ENCODE results near the gene CSTF1.

CSTF1 gene

GRCh38 chr20:56362833-56363413 is 29.5 kb upstream of the CSTF1 start:
- H3K36me3 ChIP-seq (ENCODE audit: control insufficient read depth, insufficient read depth, low read length) = no peaks in the 10 kb centered on the region
- peaks cover 9% of the 10 kb centered on the region for H3K4me1 ChIP-seq
- no peak overlapping the region for H3K9ac ChIP-seq
- no peak overlapping the region for H3K4me3 ChIP-seq (ENCODE audit: low read depth, low read length)
- H3K27ac ChIP-seq = no peak overlapping the region
- no peak for TF ChIP-seq CTCF (IDR thresholded peaks at IDR 0.05)
- no peaks in the 10 kb centered on the region for H3K9me3 ChIP-seq (ENCODE audit: control insufficient read depth, low read length)
- H3K4me2 ChIP-seq (ENCODE audit: low read length) = no peak overlapping the region
- H2AFZ ChIP-seq = no peak overlapping the region
- H3K27me3 ChIP-seq (ENCODE audit: control insufficient read depth, insufficient read depth, low read length) = no peaks in the 10 kb centered on the region
- peaks cover 6% of the 10 kb centered on the region for H3K79me2 ChIP-seq

- H3K4me3 ChIP-seq (ENCODE audit: low read depth, low read length) = no peak overlapping the region
- H3K79me2 ChIP-seq = peaks cover 6% of the 10 kb centered on the region
- TF ChIP-seq CTCF (IDR thresholded peaks at IDR 0.05) = no peak
- no peak overlapping the region for H3K9ac ChIP-seq
- peaks cover 4% of the 10 kb centered on the region for H3K4me1 ChIP-seq
- H3K27me3 ChIP-seq (ENCODE audit: control insufficient read depth, insufficient read depth, low read length) = no peaks in the 10 kb centered on the region
- no peaks in the 10 kb centered on the region for H3K36me3 ChIP-seq (ENCODE audit: control insufficient read depth, insufficient read depth, low read length)
- H3K4me2 ChIP-seq (ENCODE audit: low read length) = no peak overlapping the region
- no peak overlapping the region for H3K27ac ChIP-seq
- no peaks in the 10 kb centered on the region for H3K9me3 ChIP-seq (ENCODE audit: control insufficient read depth, low read length)
- no peak overlapping the region for H2AFZ ChIP-seq
These were observed 29.0 kb upstream of the CSTF1 start for GRCh38 chr20:56363491-56363890.

DNA sequence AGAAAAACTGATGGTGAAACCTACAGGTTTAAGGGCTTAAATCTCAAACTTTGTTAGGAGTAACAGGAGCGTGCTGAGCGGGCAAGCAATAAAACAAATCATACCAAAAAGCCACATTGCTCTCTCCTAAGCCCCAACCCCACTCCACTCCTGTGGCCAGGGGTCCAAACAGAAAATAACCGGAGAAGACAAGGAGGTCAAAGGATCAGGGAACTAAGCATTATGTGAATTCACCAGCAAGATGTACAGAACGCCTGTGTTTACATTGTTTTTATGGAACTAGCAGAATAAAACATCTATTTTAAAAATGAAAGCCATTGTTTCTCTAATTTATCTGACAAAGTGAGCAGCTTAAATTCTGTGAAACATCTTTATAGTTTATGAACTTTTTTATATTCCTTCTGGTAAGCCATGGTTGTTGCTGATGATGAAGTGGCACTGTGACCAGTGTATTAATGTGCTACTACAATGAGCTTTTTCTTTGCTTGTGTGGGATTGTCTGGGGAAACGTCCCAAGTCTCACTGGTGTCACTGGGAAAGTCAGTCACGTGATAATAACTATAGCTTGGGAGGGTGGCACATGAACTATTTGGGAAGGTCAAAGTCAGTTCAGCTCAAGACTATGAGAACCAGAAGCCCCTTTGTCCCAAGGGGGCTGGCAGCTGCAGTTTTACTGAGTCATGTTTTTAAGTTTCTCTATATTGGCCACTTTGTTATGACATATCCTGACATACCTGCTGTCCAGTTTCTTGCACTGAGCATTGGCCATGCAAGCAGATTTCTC is 23.9 kb upstream of the CSTF1 start:
- no peak for TF ChIP-seq CTCF (IDR thresholded peaks at IDR 0.05)
- no peaks in the 10 kb centered on the region for H3K36me3 ChIP-seq (ENCODE audit: control insufficient read depth, insufficient read depth, low read length)
- H3K4me1 ChIP-seq = no peaks in the 10 kb centered on the region
- H3K27me3 ChIP-seq (ENCODE audit: control insufficient read depth, insufficient read depth, low read length) = no peaks in the 10 kb centered on the region
- no peak overlapping the region for H3K9ac ChIP-seq
- no peak overlapping the region for H3K4me2 ChIP-seq (ENCODE audit: low read length)
- H3K4me3 ChIP-seq (ENCODE audit: low read depth, low read length) = no peak overlapping the region
- H3K9me3 ChIP-seq (ENCODE audit: control insufficient read depth, low read length) = no peaks in the 10 kb centered on the region
- H3K79me2 ChIP-seq = no peaks in the 10 kb centered on the region
- H3K27ac ChIP-seq = no peak overlapping the region
- H2AFZ ChIP-seq = no peak overlapping the region

DNA sequence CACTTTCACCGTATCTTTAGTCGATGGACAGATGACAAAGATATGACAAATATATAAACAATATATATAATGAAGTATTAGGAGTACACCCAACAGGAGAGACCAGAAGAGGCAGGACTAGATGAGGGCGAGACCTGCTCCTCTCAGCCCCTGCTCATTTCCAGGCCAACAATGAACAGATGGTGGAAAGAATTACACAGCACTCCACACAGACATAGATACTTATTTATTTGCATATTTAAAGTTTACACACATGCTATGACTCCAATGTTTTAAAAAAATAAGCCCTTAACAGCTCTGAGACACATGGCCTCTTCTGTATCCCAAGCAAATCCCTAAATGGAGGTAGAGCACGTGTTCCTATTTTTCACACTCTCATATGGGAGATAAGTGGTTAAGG is 23.3 kb upstream of the CSTF1 start:
- Histone ChIP-seq H3K27ac (no peak overlapping the region), H3K4me1 (no peaks in the 10 kb centered on the region), H3K79me2 (no peaks in the 10 kb centered on the region), H3K4me2 (ENCODE audit: low read length) (no peak overlapping the region), H3K27me3 (ENCODE audit: control insufficient read depth, insufficient read depth, low read length) (no peaks in the 10 kb centered on the region), H3K9me3 (ENCODE audit: control insufficient read depth, low read length) (no peaks in the 10 kb centered on the region), H3K4me3 (ENCODE audit: low read depth, low read length) (no peak overlapping the region), H3K9ac (no peak overlapping the region), H3K36me3 (ENCODE audit: control insufficient read depth, insufficient read depth, low read length) (no peaks in the 10 kb centered on the region), H2AFZ (no peak overlapping the region)
- TF ChIP-seq CTCF (IDR thresholded peaks at IDR 0.05) = no peak

DNA sequence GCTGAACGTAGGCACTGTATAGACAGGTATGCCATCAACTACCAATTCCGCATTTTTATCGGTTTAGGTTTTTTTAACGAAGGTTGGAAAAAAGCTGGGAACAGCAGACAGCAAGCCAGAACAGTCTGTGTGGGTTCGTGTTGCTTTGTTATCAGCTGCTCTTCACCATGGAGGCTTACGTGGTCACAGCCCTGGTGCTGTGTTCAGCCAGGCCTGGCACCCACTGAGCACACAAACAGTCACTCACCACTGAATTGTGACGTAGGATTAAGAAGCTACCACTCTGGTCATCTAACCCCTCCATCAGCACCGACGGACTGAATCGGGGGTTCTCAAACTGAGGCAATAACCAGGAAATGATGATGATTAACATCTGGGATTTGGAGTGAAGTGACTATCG is 20.5 kb upstream of the CSTF1 start:
- TF ChIP-seq CTCF (IDR thresholded peaks at IDR 0.05) = no peak
- Histone ChIP-seq H3K36me3 (ENCODE audit: control insufficient read depth, insufficient read depth, low read length) (no peaks in the 10 kb centered on the region), H3K27ac (no peak overlapping the region)

More for the DNA sequence above, 20.5 kb upstream of the CSTF1 start:
- Histone ChIP-seq H3K4me1 (no peaks in the 10 kb centered on the region), H3K4me3 (ENCODE audit: low read depth, low read length) (no peak overlapping the region), H3K79me2 (no peaks in the 10 kb centered on the region), H3K9ac (no peak overlapping the region), H2AFZ (no peak overlapping the region), H3K9me3 (ENCODE audit: control insufficient read depth, low read length) (no peaks in the 10 kb centered on the region), H3K4me2 (ENCODE audit: low read length) (no peak overlapping the region), H3K27me3 (ENCODE audit: control insufficient read depth, insufficient read depth, low read length) (no peaks in the 10 kb centered on the region)

Measured in parathyroid adenoma (tissue), 2 donors.